Measurements from ENCODE around the gene ACVRL1. TPM values are rescaled to one million over a fixed set of nuclear protein-coding genes. Genes with fewer than 3 reads are reported as not detected.
A peak's percentile ranks its signal among the peaks of the same experiment; 100 is the strongest.

The ACVRL1 gene
- total and polyA plus RNA-seq, 8 donors, result 74.2 to 173 (median 95.8) TPM

GRCh38 chr12:51915951-51916350 lies 8.6 kb downstream of the ACVRL1 start:
- Histone ChIP-seq H3K36me3 (peaks cover 0 to 39% of the 10 kb centered on the region in 2 donors), H3K27ac (no peak overlapping the region), H3K4me3 (no peak overlapping the region), H3K27me3 (no peaks in the 10 kb centered on the region), H3K9me3 (no peaks in the 10 kb centered on the region), H3K4me1 (peaks cover 9 to 52% of the 10 kb centered on the region in 2 donors)
- no peak for ATAC-seq
- intact Hi-C loops (cut with DNase I), result no loop called here
- no peak for DNase-seq
- no peak for TF ChIP-seq CTCF (IDR thresholded peaks at IDR 0.05)

GRCh38 chr12:51917041-51917590 lies 9.8 kb downstream of the ACVRL1 start:
- no peaks in the 10 kb centered on the region for H3K9me3 ChIP-seq
- peak overlapping the region in 1 of 2 donors; percentile 50 for H3K27ac ChIP-seq
- no peak for TF ChIP-seq CTCF (IDR thresholded peaks at IDR 0.05)
- intact Hi-C loops (cut with DNase I), result no loop called here
- H3K4me1 ChIP-seq, result peaks cover under 1 to 52% of the 10 kb centered on the region in 2 donors
- DNase-seq, result no peak
- no peak overlapping the region for H3K4me3 ChIP-seq
- no peak for ATAC-seq
- peaks cover 0 to 44% of the 10 kb centered on the region in 2 donors for H3K36me3 ChIP-seq
- H3K27me3 ChIP-seq, result no peaks in the 10 kb centered on the region

- Histone ChIP-seq H3K36me3 (peaks cover 0 to 44% of the 10 kb centered on the region in 2 donors), H3K4me3 (no peak overlapping the region)
- no peak for TF ChIP-seq CTCF (IDR thresholded peaks at IDR 0.05)
These were observed 10.6 kb downstream of the ACVRL1 start for GRCh38 chr12:51917746-51918453.

GRCh38 chr12:51920046-51920445 lies 12.7 kb downstream of the ACVRL1 start:
- intact Hi-C loops (cut with DNase I), result no loop called here
- Histone ChIP-seq H3K27me3 (no peaks in the 10 kb centered on the region), H3K36me3 (peaks cover 0 to 39% of the 10 kb centered on the region in 2 donors), H3K9me3 (no peaks in the 10 kb centered on the region), H3K27ac (no peak overlapping the region), H3K4me3 (no peak overlapping the region), H3K4me1 (peaks cover 14 to 59% of the 10 kb centered on the region in 2 donors)
- DNase-seq, result no peak
- TF ChIP-seq CTCF (IDR thresholded peaks at IDR 0.05), result no peak
- ATAC-seq, result no peak

More at GRCh38 chr12:51917746-51918453, 10.6 kb downstream of the ACVRL1 start:
- Histone ChIP-seq H3K27ac (peak overlapping the region in 1 of 2 donors; percentile 50), H3K9me3 (no peaks in the 10 kb centered on the region), H3K27me3 (no peaks in the 10 kb centered on the region), H3K4me1 (peaks cover 8 to 54% of the 10 kb centered on the region in 2 donors)
- DNase-seq, result peak in 1 of 4 donors; percentile 72
- no peak for ATAC-seq
- intact Hi-C loops (cut with DNase I), result no loop called here

GRCh38 chr12:51921017-51921725 lies 13.9 kb downstream of the ACVRL1 start:
- DNase-seq (no peak), ATAC-seq (no peak)
- no peak for TF ChIP-seq CTCF (IDR thresholded peaks at IDR 0.05)
- Histone ChIP-seq H3K4me3 (no peak overlapping the region), H3K36me3 (peaks cover 0 to 28% of the 10 kb centered on the region in 2 donors), H3K4me1 (peaks cover 14 to 55% of the 10 kb centered on the region in 2 donors), H3K9me3 (no peaks in the 10 kb centered on the region), H3K27ac (peak overlapping the region in 1 of 2 donors; percentile 13), H3K27me3 (no peaks in the 10 kb centered on the region)
- intact Hi-C loops (cut with DNase I), result no loop called here
